Activated CD4-positive, alpha-beta T cell treated with anti-CD3 and anti-CD28 coated beads for 24 hours (primary cell): ENCODE data around the gene CCDC86.

Experiments
- DNase-seq, 2 donors: peaks; one replicate each; pipeline ENCODE4 v3.0.0-alpha.2; 2020; ENCODE audit warnings: low read depth in 2 of 2

The CCDC86 gene

GRCh38 chr11:60891103-60891741, 49.3 kb downstream of the CCDC86 start:
- no peak for DNase-seq

GRCh38 chr11:60895687-60896086, 53.8 kb downstream of the CCDC86 start:
- DNase-seq, result no peak

DNA sequence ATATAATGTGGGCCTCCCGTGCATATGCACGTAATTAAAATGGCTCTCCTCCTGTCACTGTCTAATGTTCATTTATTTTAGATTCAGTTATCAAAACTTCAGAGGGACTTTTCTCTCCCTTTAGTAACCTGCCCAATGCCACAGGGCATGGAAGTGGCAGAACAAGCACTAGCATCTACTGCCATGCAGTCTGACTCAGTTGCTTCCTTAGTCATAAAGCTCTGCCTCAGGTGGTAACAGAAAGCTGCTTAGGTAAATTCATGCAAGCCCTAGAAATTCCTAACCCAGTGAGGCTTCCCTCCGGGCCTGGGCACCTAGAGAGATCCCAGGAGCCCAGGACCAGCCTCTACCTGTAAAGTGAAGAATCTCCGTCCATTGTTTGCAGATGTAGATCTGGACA, 55.6 kb downstream of the CCDC86 start:
- no peak for DNase-seq

GRCh38 chr11:60899046-60899936, 57.4 kb downstream of the CCDC86 start:
- no peak for DNase-seq

DNA sequence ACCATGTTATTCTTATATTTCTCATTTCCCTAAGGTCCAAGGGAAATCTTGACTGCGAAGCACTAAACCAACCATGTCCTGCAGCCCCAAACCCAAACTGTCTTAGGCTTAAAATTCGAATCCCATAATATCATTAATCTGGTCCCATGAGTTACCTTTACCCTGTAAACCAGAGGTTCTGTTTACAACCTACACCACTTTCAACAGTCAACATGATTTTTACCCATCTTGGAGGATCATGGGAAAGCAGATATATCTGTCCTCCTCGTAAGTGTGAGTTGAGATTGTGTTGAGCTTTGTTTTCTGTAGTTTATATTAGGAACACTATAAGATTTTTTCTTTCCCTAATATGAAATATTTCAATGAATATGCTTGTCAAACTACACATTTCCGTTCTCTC, 58.1 kb downstream of the CCDC86 start:
- no peak for DNase-seq
